HG03103 (cell line): ENCODE data around the gene PHF19.
A peak's percentile ranks its signal among the peaks of the same experiment; 100 is the strongest.

Experiments
- ATAC-seq: cut with Tn5 transposase; IDR thresholded peaks from one replicate; pipeline ENCODE4 v1.9.1; 2021; ENCODE audit warnings: low read depth; ENCODE audit not compliant: unreplicated experiment

PHF19 gene

DNA sequence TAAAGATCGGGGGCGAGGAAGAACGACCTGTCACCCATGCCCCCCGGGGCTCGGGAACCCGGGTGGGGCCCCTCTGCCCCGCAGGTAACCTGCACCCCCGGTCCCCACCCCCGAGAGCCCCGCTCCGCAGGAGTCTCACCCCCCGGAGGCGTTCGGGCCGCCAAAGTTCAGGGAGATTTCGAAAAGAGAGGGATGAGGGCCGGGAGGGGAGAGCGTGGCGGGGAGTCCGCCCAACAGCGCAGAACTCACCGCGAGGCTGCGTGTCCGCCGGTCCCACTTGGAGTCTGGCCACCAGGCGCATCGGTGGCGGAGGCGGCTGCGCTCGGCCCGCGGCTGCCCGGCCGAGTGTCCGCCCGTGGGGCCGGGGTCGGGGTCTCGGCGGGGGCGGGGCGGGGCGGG is at the start of gene PHF19:
Gene PHF19, minus strand, starts transcription at position 347 of the 399 bp plus-strand sequence. CDS start 2,447 bp downstream, outside the sequence.
- ATAC-seq, result peak; percentile 5

DNA sequence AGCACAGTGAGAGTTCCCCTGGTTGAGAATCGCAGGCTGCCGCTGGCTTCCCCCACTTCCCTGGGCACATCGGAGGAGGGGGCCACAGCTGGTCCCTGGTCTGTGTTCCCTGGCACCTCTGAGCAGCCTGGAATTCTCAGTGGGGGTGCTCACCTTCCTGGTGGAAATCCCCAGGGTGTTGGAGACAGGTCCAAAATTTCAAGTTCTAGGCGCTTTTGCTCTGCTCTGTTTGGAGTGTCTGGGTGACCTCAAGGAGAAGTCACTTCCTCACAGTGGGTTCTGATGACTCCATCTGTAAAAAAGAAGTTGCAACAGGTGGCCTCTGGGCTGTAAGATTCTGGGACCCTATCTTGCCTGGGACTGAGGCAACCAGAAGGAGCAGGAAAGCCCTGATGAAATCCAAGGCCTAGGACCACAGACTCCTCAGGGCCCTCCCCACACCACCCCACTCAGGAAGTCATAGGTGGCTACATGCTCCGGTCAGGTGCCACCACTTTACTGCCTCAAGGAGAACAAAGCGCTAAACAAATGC is 49.5 kb upstream of the PHF19 start, which contains the start of gene TRAF1:
Gene TRAF1, minus strand, starts transcription at position 400 of the 532 bp plus-strand sequence. CDS start 721 bp downstream, outside the sequence.
- peak; percentile 17 for ATAC-seq

DNA sequence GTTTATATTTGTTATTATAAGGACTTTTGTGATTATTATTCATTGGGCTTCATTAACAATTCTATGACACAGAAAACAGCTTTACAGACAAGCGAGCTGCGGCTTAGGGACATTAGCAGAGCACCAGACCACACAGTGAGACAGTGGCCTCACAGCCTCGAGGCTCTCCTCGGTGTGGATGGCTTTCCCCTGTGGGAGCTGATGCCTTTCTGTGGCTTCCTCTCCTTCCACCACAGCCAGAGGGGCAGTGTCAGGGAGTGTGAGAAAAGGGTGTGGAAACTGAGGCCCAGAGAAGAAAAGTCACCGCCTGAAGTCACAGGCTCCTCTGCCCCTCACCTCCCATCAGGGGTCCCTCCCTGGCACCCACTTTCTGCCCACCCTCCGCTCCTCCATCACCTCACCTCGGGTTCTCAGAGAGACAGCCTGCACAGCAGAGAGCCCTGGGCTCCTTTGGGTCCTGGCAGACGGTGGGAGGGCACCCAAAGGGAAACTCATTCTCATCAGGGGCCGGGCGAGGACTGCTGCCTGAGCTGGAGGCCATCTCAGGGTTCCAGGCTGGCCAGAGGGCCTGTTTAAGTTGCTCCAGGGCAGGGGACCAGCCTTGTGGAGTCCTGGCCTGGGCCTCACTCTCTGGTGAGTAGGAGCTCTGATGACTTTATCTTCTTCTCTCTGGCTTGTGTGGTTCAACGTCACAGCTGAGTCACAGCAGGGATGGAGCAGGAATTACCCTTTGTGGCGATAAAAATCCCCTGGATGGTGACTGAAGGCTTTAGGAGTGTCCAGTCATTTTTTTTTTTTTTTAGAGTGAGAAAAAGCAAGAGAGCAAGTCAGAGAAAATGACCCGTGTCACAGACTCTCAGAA is 48.8 kb upstream of the PHF19 start:
- peak; percentile 29 for ATAC-seq

DNA sequence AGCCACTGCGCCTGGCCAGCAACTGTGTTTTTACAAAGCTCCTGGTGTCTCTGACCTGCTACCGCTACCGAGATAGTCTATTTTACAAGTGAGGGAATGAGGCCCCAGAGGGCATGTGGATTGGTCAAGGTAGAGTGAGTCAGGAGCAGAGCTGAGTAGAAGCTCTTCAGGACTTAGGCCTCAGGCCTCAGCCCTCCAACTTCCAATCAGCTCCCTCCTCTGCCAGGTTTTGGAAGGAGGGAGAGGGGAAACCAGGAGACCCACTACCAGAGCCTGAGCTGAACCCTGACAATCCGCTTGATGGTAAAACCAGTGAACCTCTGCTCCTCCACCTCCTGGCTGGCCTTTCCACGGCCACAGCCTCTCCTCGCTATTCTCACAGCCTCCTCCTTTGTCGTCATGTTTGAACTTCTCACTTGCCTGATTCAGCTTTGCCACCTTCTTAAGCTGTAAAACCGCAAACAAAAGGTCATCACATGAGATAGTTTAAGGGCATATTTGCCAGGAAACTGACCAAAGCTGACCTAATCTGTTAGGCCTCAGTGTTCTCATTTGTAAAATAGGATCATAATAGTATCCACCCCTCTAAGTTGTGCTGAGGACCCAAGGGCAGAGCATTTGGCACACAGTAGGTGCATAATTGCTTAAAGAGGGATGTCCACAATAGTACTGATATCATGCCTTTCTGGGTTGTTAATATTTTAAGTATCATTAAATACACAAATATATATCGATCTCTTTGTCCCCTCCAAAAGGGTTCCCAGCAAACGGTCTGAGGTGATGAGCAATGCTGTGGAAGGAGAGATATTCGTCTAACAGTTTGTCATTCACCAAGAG is 47.9 kb upstream of the PHF19 start:
- no peak for ATAC-seq

DNA sequence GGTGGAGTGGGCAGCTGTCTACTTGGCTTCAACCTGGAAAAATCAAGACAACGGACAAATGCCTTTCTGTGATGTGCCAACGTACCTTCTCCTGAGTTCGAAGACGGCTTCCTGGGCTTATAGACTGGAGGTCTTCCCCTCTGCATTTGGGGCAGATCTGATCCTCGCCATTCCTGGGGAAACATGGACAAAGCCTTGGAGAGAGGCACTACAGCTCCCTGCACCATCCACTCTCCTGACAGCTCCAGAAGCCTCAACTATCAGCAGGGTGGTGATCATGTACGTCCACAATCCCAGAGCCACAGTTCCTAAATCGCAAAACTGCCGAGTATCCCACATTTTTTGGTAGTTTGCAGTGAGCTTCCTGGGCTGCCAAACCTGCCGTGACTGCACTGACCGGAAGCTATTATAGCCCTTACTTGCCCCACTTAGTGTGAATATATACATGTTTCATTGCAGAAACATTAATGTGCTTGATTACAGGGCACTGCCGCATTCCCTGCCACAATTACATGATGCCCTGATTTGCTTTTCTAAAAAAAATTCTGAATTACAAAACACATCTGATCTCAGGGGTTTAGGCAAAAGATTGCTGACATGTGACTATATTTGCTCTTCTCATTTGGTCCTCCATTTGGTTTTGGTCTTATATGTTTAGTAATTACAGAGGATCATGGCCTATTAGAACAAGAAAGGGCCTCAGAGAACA is 46.8 kb upstream of the PHF19 start:
- no peak for ATAC-seq

DNA sequence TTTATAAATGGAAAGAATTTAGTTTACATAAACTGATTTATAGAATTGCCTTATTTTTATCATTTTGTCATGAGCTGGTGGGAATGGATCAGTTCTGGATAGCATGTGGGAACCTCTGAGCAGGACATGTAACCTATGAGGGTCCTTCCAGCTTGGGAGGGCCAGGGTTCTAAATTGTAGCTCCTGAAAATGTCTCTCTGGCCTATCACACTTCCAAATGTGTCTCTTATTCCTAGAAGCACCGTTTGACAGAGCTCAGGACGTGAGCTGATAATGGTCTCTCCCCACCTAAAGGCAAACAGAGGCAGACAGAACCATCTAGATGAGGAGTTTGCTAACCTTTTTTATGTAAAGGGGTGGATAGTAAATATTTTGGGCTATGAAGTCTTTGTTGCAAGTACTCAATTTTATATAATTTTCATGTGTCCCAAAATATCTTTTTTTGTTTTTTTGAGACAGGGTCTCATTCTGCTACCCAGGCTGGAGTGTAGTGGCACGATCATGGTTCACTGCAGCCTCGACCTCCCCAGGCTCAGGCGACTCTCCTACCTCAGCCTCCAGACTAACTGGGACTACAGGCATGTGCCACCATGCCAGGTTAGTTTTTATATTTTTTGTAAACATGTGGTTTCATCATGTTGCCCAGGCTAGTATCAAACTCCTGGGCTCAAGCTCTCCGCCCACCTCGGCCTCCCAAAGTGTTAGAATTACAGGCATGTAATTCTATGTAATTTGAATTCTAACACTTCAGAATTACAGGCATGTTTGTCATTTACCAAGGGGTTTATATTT is 45.6 kb upstream of the PHF19 start:
- ATAC-seq, result no peak

DNA sequence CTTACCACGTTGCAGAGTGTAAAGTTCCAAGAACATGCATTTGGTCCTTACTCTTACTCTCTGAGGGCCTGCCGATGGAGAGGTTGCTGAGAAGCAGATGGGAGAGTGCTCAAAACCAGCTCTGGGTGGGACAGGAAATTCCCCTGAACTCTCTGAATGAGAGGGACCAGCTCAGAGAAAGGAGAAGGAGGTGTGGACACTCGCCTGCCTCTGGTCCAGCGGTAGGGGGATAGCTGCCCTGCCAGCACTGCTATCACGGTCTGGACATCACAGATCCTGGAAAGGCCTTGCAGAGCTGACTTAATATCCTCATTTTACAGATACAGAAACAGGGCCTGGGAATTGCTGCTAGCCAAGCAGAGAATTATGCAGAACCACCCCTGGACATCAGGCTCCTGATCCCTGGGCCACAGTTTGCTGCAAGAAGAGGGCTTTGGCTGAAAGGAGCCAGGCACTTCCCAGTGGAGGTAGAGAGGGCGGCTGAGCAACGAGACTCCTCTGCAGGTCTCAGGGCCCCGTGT is 44.7 kb upstream of the PHF19 start:
- ATAC-seq, result no peak

DNA sequence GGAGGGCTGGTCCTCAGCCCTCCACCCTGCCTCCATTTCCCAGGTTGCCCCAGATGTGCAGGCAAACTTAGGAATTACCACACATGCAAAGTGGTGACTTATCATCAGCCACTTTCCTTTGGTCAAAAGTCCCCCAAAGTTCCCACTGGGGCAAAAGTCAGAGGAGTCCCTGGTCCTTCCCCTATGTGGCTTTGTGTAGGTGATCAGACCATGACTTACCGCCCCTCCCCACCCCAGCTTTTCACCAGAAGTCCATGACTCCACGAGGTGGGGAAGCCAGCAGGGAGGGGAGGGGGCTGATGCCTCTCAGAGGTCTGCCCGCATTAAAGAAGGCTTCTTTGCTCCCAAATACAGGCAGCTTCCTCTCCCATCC is 43.8 kb upstream of the PHF19 start:
- ATAC-seq, result no peak

DNA sequence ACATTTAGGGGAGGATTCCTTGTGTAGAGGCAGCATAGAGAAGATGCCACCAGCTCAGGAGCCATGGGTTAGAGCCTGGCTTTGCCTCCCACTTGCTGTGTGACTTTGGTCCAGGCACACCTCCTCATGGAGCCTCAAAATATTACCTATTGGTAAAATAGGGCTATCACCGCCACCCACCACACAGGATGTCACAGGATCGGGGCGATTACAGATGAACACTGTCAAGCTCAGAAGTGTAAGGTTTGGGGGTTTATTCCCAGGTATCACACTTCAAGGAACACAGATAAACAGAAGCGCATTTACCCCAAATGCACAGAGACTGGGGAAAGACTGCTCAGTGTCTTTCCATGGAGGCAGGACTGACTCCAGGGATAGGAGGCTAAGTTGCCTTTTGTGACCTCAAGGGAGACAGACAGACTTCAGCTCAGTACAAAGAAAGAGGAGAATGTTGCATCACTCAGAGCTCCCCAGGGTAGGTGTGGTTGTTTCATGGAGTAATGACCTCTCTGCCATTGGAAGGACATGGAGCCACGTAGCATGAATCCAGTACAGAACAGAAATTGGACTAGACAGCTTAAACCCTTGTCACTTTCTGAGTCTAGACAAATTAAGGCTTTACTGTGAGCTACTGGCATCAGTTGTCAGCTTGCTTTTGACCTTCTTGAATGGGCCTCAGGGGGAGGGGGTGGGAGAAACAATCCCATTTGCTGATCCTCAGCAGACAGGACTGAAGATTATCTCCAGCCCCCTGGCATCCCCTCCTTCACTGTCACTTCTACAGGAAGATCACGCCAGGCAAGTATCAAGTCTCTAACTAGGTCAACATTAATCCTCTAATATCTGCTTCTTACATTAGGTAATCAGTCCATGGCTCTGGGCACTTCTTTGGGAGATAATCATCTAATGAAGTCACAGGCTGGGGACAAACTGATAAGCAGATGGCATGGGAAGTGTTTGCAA is 43.1 kb upstream of the PHF19 start:
- ATAC-seq, result no peak

DNA sequence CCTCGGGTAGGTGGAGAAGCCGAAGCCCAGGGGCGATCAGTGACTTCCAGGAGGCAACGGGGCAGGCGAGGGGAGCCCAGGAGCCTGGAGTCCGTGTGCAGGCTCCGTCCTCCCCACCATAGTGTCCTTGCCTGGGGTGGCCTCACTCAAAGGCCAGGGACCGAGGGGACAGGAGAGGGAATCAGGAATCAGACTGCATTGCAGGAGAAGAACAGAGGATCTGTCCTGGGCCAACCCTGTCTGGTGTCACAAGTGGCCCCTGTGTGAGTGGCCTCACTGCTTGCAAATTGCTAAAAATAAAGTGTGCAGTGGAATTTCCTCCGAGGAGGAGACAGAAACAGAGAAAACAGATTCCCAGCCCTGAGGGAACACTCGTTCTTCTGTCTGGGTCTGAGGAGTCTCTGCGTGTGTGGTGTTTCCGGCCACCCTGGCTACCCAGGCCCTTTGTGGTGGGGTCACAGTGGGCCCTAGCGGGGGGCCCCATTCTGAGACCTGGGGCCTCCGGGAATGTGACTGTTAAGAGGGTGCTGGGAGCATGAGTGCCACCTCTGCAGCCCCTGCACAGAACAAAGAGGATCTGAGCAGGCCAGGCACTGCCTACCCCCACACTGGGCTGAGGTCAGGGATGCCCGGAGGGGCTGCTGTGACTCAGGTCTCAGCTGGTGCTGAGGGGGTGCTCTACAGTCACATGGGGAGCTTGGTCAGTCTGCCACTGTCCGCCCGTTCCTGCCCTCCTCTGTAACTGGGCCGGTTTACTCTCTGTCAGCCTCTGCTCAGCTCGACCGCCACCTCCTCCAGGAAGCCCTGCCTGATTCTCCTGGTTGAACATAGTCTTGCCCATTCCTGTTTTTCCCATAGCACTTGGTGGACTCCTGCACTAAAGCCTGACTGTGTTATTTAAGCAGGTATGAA is 42.2 kb upstream of the PHF19 start:
- no peak for ATAC-seq

DNA sequence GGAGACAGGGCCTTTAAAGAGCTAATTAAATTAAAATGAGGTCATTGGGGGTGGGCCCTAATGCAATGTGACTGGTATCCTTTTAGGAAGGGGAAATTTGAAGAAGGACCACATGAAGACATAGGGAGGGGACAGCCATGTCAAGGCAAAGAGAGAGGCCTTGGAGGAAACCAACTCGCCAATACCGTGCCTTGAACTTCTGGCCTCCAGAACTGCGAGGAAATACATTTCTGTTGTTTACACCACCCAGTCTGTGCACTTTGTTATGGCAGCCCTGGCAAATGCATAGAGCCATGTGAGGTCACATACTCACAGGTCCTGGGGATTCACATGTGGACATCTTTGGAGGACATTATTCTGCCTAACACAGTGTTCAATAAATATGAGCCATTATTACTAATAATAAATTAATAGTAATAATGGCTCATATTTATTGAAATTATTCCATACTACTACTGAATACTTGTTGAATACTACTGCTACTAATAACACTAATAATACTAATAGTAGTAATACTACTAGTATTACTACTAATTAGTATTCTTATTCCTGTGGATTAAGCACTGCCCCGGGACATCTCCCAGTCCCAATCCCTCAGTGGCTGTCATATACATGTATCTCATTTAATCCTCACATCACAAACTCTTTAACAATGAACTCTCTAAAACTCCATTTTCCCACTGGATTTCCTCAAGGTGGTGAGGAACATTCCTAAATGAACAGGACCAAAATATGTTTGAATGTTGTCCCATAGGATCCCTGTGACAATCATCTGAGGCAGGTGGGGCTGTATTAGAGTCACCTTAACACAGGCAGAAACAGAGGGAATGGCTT is 41.2 kb upstream of the PHF19 start:
- ATAC-seq, result no peak

DNA sequence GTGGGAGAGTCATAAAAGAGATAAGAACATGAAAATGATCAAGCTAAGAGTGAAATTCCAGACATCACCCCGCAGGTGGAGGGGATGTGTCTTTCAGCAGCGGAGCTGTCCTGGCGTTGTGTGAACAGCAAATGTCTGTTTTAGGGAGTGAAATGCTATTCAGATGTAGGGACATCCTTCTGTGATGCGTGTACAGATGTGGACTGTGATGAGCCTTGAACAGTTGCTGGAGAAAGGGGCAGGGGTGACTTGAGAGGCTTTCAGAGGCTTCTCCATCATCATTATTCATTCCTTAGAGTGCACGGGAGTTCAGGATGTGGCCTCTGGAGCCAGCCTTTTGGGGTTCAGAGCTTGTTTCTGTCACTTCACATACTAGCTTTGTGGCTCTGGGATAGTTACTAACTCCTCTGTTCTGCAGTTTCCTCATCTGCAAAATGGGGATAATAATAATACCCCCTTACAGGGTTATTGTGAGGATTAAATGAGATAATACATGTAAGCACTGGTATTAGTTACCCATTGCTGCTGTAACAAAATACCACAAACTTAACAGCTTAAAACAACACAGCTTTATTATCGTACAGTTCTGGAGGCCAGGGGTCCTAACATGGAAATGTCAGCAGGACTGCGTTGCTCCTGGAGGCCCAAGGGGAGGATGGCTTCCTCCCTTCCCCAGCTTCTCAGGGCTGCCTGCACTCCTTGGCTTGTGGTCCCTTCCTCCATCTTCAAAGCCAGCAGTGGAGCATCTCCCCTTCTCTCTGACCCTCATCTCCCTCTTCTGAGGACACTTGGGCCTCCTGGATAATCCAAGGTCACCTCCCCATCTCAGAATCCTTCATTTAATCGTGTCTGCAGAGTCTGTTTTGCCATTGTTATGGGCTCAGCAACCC is 40.2 kb upstream of the PHF19 start:
- no peak for ATAC-seq

DNA sequence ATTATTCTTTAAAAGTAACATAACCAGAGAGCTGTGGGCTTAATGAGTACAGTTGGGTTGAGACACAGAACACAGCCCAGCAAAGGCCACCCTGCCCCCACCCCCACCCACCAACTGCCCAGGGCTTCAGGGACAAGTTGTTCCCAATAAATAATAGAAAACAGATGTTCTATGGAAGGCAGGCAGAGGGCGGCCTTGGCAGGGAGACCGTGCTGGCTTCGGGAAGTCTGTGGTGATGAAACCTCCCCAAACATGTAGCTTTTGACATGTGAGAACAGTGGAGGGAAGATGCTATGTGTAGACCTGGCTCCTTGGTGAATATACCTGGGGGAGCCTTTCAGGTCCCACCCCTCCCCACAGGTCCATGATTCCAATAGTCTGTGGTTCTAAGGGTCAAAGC is 39.6 kb upstream of the PHF19 start:
- ATAC-seq, result no peak

DNA sequence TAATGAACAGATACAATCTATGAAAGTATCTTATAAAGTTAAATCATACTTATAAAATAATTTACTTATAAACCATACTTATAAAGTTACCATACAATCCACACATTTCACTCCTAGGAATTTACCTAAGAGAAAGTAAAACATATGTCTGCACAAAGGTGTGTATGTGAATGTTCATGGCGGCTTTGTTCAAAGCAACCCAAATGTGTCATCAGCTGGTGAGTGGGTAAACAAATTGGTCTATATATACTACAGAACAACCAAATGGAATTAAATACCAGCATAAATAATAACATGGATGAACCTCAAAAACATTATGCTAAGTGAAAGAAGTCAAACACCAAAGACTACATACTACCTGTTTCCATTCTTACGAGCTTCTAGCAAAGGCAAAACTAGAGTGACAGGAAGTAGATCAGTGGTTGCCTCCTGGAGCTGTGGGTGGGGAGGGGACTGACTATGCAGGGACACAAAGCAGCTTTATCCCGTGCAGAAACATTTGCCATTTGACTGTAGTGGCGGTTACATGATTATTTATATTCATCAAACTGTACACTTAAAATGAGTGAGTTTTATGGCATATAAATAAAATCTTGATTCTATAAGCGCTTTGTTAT is 39.0 kb upstream of the PHF19 start:
- ATAC-seq, result peak; percentile 53

DNA sequence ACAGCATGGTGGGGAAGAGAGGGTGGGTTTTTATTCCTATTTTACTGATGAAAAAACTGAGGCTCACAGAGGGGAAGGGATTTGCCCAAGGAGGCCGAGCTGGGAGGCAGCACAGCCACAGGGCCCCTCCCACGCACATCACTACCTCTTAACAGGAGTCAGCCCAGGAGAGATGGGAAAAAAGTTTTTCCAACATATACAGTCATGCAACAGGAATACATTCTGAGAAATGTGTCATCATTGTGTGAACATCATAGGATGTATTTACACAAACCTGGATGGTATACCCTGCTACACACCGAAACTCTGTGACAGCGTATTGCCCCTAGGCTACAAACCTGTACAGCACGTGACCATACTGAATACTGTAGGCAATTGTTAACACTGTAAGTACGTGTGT is 38.0 kb upstream of the PHF19 start:
- no peak for ATAC-seq
